ENCODE measurements around the gene GLT8D2.

GLT8D2 gene

DNA sequence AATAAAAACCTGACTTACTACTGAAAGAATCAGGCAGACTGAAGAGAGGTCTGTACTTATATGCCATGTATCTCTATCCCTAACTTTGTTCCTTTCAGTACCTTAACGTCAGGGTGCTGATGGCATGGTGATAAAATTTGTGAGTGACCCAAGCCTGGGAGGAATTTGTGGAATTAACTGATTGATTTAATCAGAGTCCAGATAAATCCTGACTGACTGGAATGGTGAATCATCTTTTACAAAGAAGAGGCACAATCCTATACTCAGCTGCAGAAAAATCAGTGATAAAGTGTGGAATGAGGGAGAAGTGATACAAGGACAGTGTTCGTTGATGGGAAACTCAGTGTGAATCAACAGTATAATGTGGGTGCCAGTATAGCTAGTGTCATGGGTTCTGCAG lies 80.6 kb downstream of the GLT8D2 start:
- H3K4me1 ChIP-seq = peaks cover 10% of the 10 kb centered on the region
- H3K4me2 ChIP-seq (ENCODE audit: low read length) = no peak overlapping the region
- H3K9me3 ChIP-seq (ENCODE audit: control insufficient read depth, low read length) = no peaks in the 10 kb centered on the region
- TF ChIP-seq, protein P1, sequence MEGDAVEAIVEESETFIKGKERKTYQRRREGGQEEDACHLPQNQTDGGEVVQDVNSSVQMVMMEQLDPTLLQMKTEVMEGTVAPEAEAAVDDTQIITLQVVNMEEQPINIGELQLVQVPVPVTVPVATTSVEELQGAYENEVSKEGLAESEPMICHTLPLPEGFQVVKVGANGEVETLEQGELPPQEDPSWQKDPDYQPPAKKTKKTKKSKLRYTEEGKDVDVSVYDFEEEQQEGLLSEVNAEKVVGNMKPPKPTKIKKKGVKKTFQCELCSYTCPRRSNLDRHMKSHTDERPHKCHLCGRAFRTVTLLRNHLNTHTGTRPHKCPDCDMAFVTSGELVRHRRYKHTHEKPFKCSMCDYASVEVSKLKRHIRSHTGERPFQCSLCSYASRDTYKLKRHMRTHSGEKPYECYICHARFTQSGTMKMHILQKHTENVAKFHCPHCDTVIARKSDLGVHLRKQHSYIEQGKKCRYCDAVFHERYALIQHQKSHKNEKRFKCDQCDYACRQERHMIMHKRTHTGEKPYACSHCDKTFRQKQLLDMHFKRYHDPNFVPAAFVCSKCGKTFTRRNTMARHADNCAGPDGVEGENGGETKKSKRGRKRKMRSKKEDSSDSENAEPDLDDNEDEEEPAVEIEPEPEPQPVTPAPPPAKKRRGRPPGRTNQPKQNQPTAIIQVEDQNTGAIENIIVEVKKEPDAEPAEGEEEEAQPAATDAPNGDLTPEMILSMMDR (IDR thresholded peaks at IDR 0.05) = no peak
- no peak overlapping the region for H2AFZ ChIP-seq
- no peak overlapping the region for H3K9ac ChIP-seq
- no peak overlapping the region for H3K4me3 ChIP-seq (ENCODE audit: low read depth, low read length)
- H3K27me3 ChIP-seq (ENCODE audit: control insufficient read depth, insufficient read depth, low read length) = no peaks in the 10 kb centered on the region
- H3K36me3 ChIP-seq (ENCODE audit: control insufficient read depth, insufficient read depth, low read length) = no peaks in the 10 kb centered on the region
- H3K27ac ChIP-seq = no peak overlapping the region
- H3K79me2 ChIP-seq = peaks cover 64% of the 10 kb centered on the region

DNA sequence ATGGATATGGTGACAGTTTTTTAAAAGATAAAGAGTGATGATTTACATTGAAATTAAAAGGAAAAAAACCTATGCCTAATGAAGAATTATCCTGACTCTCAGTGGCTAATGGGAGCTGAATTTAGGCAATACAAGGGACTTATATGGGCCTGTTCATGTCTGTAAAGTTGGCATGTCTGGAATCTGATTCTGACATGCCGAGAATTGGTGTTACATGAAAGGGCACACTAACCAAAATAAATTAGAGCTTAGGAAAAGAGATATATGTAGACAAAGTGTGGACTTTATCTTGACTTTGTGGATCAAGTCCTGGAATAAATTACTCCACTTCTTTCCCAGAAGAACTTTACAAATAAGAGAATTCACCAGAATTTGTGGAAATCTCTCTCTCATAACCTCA lies 83.3 kb downstream of the GLT8D2 start:
- no peak overlapping the region for H2AFZ ChIP-seq
- H3K4me1 ChIP-seq = peaks cover 10% of the 10 kb centered on the region
- H3K79me2 ChIP-seq = peaks cover 43% of the 10 kb centered on the region
- no peaks in the 10 kb centered on the region for H3K27me3 ChIP-seq (ENCODE audit: control insufficient read depth, insufficient read depth, low read length)
- H3K4me2 ChIP-seq (ENCODE audit: low read length) = peak overlapping the region; percentile 93
- H3K9ac ChIP-seq = peak overlapping the region; percentile 28
- H3K27ac ChIP-seq = peak overlapping the region; percentile 88
- H3K4me3 ChIP-seq (ENCODE audit: low read depth, low read length) = peak overlapping the region; percentile 99
- no peaks in the 10 kb centered on the region for H3K9me3 ChIP-seq (ENCODE audit: control insufficient read depth, low read length)
- TF ChIP-seq, protein P1 (IDR thresholded peaks at IDR 0.05) = no peak
- no peaks in the 10 kb centered on the region for H3K36me3 ChIP-seq (ENCODE audit: control insufficient read depth, insufficient read depth, low read length)

DNA sequence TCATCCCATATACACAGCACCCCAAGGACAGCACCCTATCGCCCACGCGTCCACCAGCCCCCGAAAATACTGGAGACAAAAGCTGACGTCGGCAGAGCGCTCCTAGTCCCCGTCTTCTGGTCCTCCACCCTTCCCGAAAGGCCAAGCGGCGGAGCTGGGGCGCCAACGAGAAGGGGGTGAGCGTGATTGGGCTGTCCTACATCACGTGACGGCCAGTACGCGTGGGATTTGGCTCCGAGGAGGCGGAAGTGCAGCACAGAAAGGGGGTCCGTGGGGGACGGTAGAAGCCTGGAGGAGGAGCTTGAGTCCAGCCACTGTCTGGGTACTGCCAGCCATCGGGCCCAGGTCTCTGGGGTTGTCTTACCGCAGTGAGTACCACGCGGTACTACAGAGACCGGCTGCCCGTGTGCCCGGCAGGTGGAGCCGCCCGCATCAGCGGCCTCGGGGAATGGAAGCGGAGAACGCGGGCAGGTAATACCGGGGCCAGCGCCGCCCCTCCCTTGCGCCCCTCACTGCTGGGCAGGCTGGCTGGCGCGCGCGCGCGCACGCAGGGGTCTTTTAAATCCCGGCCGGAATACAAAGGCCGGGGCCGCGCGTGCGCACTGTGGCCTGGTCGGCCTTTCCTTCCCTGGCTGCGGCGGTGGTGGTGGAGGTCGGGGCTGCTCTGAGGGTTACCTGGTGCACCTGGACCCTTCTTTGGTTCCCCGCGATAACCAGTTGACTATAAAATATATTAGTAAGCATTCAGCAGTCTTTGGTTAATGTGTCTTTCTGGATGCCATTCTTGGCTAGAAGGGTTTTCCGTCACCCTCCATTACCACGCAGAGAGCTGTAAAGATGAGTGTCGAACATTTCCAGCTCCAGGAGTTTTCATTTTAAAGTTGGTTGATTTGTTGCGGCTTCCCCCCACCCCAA lies 84.1 kb downstream of the GLT8D2 start, which contains the start of gene TDG:
Gene TDG, plus strand, starts transcription at position 283 of the 915 bp plus-strand sequence. Its CDS starts 166 bp downstream, at position 449.
- Histone ChIP-seq H3K27me3 (ENCODE audit: control insufficient read depth, insufficient read depth, low read length) (no peaks in the 10 kb centered on the region), H3K4me2 (ENCODE audit: low read length) (peak within 1 kb of the TSS; percentile 98), H2AFZ (peak within 1 kb of the TSS; percentile 89), H3K27ac (peak within 1 kb of the TSS; percentile 88), H3K36me3 (ENCODE audit: control insufficient read depth, insufficient read depth, low read length) (no peaks in the 10 kb centered on the region), H3K4me1 (peaks cover 10% of the 10 kb centered on the region), H3K9me3 (ENCODE audit: control insufficient read depth, low read length) (no peaks in the 10 kb centered on the region), H3K4me3 (ENCODE audit: low read depth, low read length) (peak within 1 kb of the TSS; percentile 99), H3K79me2 (peaks cover 35% of the 10 kb centered on the region), H3K9ac (peak within 1 kb of the TSS; percentile 87)
- TF ChIP-seq, protein P1 (IDR thresholded peaks at IDR 0.05) = peak; percentile 23

GRCh38 chr12:103965255-103965589 lies 84.8 kb downstream of the GLT8D2 start:
- Histone ChIP-seq H3K4me1 (peaks cover 10% of the 10 kb centered on the region), H3K36me3 (ENCODE audit: control insufficient read depth, insufficient read depth, low read length) (no peaks in the 10 kb centered on the region), H3K27ac (peak overlapping the region; percentile 88)

More at GRCh38 chr12:103965255-103965589, 84.8 kb downstream of the GLT8D2 start:
- no peaks in the 10 kb centered on the region for H3K9me3 ChIP-seq (ENCODE audit: control insufficient read depth, low read length)
- H3K4me2 ChIP-seq (ENCODE audit: low read length) = peak overlapping the region; percentile 98
- TF ChIP-seq, protein P1 (IDR thresholded peaks at IDR 0.05) = no peak
- no peaks in the 10 kb centered on the region for H3K27me3 ChIP-seq (ENCODE audit: control insufficient read depth, insufficient read depth, low read length)
- peaks cover 31% of the 10 kb centered on the region for H3K79me2 ChIP-seq
- H3K4me3 ChIP-seq (ENCODE audit: low read depth, low read length) = peak overlapping the region; percentile 99
- H2AFZ ChIP-seq = peak overlapping the region; percentile 89
- peak overlapping the region; percentile 87 for H3K9ac ChIP-seq
